Muscle of leg (tissue), 16 donors: ENCODE results near the gene SRP14. TPM values are rescaled to one million over a fixed set of nuclear protein-coding genes. Genes with fewer than 3 reads are reported as not detected.

Experiments
- DNase-seq: peaks from one replicate; pipeline ENCODE4 v3.0.0; 2013
- H3K27ac ChIP-seq: one replicate; pipeline ENCODE4 v1.5.1; 2013; ENCODE audit warnings: mild to moderate bottlenecking, low read length, control low read depth
- H3K27me3 ChIP-seq: one replicate; pipeline ENCODE4 v1.6.1; 2013; ENCODE audit warnings: low read length; ENCODE audit not compliant: control insufficient read depth, insufficient read depth
- H3K36me3 ChIP-seq: one replicate; pipeline ENCODE4 v1.6.1; 2013; ENCODE audit warnings: low read length; ENCODE audit not compliant: control insufficient read depth, insufficient read depth
- H3K4me1 ChIP-seq: one replicate; pipeline ENCODE4 v1.6.1; 2013; ENCODE audit warnings: low read length; ENCODE audit not compliant: control insufficient read depth, insufficient read depth
- H3K4me3 ChIP-seq: one replicate; pipeline ENCODE4 v1.5.1; 2013; ENCODE audit warnings: low read length, control low read depth
- H3K9me3 ChIP-seq: replicated peaks from 2 replicates; pipeline ENCODE4 v1.6.1; 2013; ENCODE audit warnings: low read depth, low read length; ENCODE audit not compliant: control insufficient read depth
- WGBS: methylation state at CpG from one replicate; pipeline ENCODE4 v1.1.5; 2013; ENCODE audit warnings: missing lambda C conversion rate; ENCODE audit not compliant: insufficient coverage; 5-methylcytosine and 5-hydroxymethylcytosine counted together
- long read RNA-seq, 11 donors: transcript quantifications; one replicate each; lab custom pipeline, GENCODE V29; 2026
- polyA plus RNA-seq, 8 donors: library from polyadenylated mRNA; unstranded; fragments of 120-200 nt; gene quantifications; one replicate each; pipeline versions ENCODE4 v1.2.1 to v1.2.3, GENCODE V29; 2013; ENCODE audit warnings: inconsistent platforms in 1 of 8, low replicate concordance in 1 of 8; ENCODE audit not compliant: insufficient read length in 8 of 8, insufficient read depth in 1 of 8
- total RNA-seq: library from RNA; stranded (reverse); fragments of 120-200 nt; gene quantifications from one replicate; pipeline ENCODE4 v1.2.4, GENCODE V29; 2013

The SRP14 gene, protein sequence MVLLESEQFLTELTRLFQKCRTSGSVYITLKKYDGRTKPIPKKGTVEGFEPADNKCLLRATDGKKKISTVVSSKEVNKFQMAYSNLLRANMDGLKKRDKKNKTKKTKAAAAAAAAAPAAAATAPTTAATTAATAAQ
- total RNA-seq (148 TPM), polyA plus RNA-seq (100 to 1,000 TPM; 317 to 493 (median 359) TPM)
- long read RNA-seq, donor 1, transcript SRP14-204 (4 exons, 780 nt): minor isoform, 6 of 126 reads
- long read RNA-seq, donor 1, transcript SRP14-201 (5 exons, 1,077 nt): major isoform, 115 of 126 reads
- long read RNA-seq, donor 1, partial matches to known transcripts: 0 of 126 reads
- long read RNA-seq, donor 1, other reads (novel, unspliced or antisense): 5 of 126 reads
- long read RNA-seq, donor 2, transcript SRP14-201 (5 exons, 1,077 nt): major isoform, 23 of 25 reads
- long read RNA-seq, donor 2, partial matches to known transcripts: 0 of 25 reads
- long read RNA-seq, donor 2, other reads (novel, unspliced or antisense): 0 of 25 reads
- long read RNA-seq, donor 3, transcript SRP14-201 (5 exons, 1,077 nt): major isoform, 231 of 274 reads
- long read RNA-seq, donor 3, transcript SRP14-204 (4 exons, 780 nt): minor isoform, 12 of 274 reads
- long read RNA-seq, donor 3, partial matches to known transcripts: 15 of 274 reads
- long read RNA-seq, donor 3, other reads (novel, unspliced or antisense): 14 of 274 reads
- long read RNA-seq, donor 4, transcript SRP14-204 (4 exons, 780 nt): minor isoform, 12 of 217 reads
- long read RNA-seq, donor 4, transcript SRP14-201 (5 exons, 1,077 nt): major isoform, 160 of 217 reads
- long read RNA-seq, donor 4, transcript SRP14-205 (4 exons, 578 nt): minor isoform, 7 of 217 reads
- long read RNA-seq, donor 4, partial matches to known transcripts: 31 of 217 reads
- long read RNA-seq, donor 4, other reads (novel, unspliced or antisense): 7 of 217 reads
- long read RNA-seq, donor 5, transcript SRP14-204 (4 exons, 780 nt): minor isoform, 17 of 641 reads
- long read RNA-seq, donor 5, transcript SRP14-201 (5 exons, 1,077 nt): major isoform, 537 of 641 reads
- long read RNA-seq, donor 5, partial matches to known transcripts: 57 of 641 reads
- long read RNA-seq, donor 5, other reads (novel, unspliced or antisense): 28 of 641 reads
- long read RNA-seq, donor 6, transcript SRP14-201 (5 exons, 1,077 nt): major isoform, 500 of 599 reads
- long read RNA-seq, donor 6, transcript SRP14-204 (4 exons, 780 nt): minor isoform, 25 of 599 reads
- long read RNA-seq, donor 6, transcript SRP14-205 (4 exons, 578 nt): minor isoform, 9 of 599 reads
- long read RNA-seq, donor 6, partial matches to known transcripts: 22 of 599 reads
- long read RNA-seq, donor 6, other reads (novel, unspliced or antisense): 43 of 599 reads
- long read RNA-seq, donor 7, transcript SRP14-204 (4 exons, 780 nt): minor isoform, 26 of 497 reads
- long read RNA-seq, donor 7, transcript SRP14-201 (5 exons, 1,077 nt): major isoform, 401 of 497 reads
- long read RNA-seq, donor 7, transcript SRP14-205 (4 exons, 578 nt): minor isoform, 10 of 497 reads
- long read RNA-seq, donor 7, partial matches to known transcripts: 27 of 497 reads
- long read RNA-seq, donor 7, other reads (novel, unspliced or antisense): 33 of 497 reads
- long read RNA-seq, donor 8, transcript SRP14-204 (4 exons, 780 nt): minor isoform, 18 of 427 reads
- long read RNA-seq, donor 8, transcript SRP14-201 (5 exons, 1,077 nt): major isoform, 338 of 427 reads
- long read RNA-seq, donor 8, partial matches to known transcripts: 51 of 427 reads
- long read RNA-seq, donor 8, other reads (novel, unspliced or antisense): 19 of 427 reads
- long read RNA-seq, donor 9, transcript SRP14-201 (5 exons, 1,077 nt): major isoform, 249 of 307 reads
- long read RNA-seq, donor 9, transcript SRP14-204 (4 exons, 780 nt): minor isoform, 22 of 307 reads
- long read RNA-seq, donor 9, partial matches to known transcripts: 7 of 307 reads
- long read RNA-seq, donor 9, other reads (novel, unspliced or antisense): 26 of 307 reads
- long read RNA-seq, donor 10, transcript SRP14-201 (5 exons, 1,077 nt): major isoform, 334 of 435 reads
- long read RNA-seq, donor 10, transcript SRP14-204 (4 exons, 780 nt): minor isoform, 30 of 435 reads
- long read RNA-seq, donor 10, partial matches to known transcripts: 22 of 435 reads
- long read RNA-seq, donor 10, other reads (novel, unspliced or antisense): 43 of 435 reads
- long read RNA-seq, donor 11, transcript SRP14-201 (5 exons, 1,077 nt): major isoform, 293 of 355 reads
- long read RNA-seq, donor 11, transcript SRP14-204 (4 exons, 780 nt): minor isoform, 17 of 355 reads
- long read RNA-seq, donor 11, partial matches to known transcripts: 10 of 355 reads
- long read RNA-seq, donor 11, other reads (novel, unspliced or antisense): 31 of 355 reads

DNA sequence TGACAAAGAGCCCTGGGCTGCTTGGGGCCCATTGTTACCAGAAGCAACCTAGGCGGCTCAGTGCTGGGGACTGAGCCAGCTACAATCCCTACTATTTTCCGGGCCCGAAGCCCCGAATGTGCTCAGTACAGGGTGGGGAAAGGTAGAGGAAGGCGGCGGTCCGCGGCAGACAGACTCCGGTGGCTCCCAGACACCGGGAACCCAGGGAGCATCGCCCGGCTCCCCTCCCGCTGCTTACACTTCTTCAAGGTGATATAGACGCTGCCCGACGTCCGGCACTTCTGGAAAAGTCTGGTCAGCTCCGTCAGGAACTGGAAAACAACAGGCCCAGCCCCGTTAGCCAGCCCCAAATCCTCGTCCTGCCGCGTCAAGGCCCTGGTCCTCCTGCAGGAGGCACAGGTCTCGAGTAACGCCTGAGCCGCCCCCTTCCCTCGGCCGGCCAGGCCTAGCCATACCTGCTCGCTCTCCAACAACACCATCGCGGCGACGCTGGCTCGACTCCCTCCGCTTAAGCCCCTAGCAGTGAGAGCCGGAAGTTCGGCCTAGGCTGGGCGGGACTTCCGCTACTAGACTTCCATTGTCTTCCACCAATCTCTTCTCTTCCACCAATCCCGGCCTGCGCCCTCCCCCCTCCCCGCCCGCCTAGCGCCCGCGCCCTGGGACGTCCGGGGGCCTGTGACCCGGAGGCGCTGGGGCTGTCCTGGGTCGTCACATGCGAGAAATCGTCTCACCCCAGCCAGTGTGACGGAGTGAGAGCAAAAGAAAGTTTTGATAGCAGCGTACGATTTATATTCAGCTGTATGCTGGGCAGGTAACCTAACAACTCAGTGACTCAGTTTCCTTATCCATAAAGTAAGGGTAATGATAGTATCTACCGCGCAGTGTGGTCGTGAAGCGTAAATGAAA, at the start of gene SRP14:
Gene SRP14 (minus strand): TSS at position 544 of the 906 bp plus-strand sequence. CDS start 65 bp downstream, at position 479.
- Histone ChIP-seq H3K4me3 (peak within 1 kb of the TSS; percentile 96), H3K9me3 (no peaks in the 10 kb centered on the region), H3K36me3 (peaks cover 26% of the 10 kb centered on the region), H3K27me3 (no peaks in the 10 kb centered on the region), H3K4me1 (peaks cover 10% of the 10 kb centered on the region), H3K27ac (peak within 1 kb of the TSS; percentile 98)
- DNase-seq: peak; percentile 98
- WGBS: under 1% methylated on average over 40 of the region's 59 CpGs

DNA sequence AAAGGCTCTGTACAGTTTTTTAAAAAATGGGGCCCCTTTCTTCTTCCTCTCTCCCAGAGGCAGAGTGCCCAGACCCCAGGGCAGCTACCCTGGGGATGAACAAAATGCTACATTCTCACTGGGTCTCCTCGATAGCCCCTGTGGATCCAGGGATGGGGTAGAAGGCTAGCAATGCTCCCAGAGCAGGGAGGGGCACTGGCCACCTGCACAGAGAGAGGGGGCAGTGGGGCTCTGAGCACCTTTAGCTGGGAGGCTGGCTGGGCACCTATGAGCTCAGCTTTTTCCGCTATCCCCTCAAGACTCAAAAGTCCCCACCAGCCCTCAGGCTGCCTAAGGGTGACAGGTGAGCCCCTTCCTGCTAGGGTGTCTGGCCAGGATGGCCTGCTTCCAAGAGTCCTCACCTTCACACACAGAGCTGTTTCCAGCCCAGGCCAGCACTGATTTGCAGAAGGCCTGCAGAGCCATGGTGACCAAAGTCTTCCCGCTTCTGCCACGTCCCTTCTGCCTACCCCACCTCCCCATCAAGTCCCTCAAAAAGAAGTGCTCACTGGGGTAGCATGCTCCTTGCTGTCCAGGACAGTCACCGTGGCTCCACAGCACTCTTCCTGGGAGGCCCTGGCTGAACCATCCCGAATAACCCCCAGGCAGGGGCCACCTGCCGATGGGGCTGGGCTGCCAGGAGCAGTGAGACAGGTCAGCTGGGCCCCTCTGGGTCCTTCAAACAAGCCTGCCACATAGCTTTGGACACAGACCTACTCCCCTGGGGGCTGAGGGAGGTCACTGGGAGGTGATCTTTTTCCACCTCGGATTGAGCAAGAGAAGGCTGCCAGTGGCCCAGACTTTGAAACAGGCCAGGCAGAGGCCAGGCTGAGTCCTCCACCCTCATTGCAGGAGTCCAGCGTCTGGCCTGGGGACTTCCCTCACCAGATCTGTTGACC, 49.3 kb upstream of the SRP14 start:
- Histone ChIP-seq H3K36me3 (peaks cover 8% of the 10 kb centered on the region), H3K4me1 (peaks cover 64% of the 10 kb centered on the region), H3K9me3 (no peaks in the 10 kb centered on the region), H3K27me3 (peaks cover 8% of the 10 kb centered on the region), H3K4me3 (no peak overlapping the region), H3K27ac (no peak overlapping the region)
- whole genome bisulfite sequencing: 50% methylated on average over 5 of the region's 9 CpGs
- DNase-seq: no peak

DNA sequence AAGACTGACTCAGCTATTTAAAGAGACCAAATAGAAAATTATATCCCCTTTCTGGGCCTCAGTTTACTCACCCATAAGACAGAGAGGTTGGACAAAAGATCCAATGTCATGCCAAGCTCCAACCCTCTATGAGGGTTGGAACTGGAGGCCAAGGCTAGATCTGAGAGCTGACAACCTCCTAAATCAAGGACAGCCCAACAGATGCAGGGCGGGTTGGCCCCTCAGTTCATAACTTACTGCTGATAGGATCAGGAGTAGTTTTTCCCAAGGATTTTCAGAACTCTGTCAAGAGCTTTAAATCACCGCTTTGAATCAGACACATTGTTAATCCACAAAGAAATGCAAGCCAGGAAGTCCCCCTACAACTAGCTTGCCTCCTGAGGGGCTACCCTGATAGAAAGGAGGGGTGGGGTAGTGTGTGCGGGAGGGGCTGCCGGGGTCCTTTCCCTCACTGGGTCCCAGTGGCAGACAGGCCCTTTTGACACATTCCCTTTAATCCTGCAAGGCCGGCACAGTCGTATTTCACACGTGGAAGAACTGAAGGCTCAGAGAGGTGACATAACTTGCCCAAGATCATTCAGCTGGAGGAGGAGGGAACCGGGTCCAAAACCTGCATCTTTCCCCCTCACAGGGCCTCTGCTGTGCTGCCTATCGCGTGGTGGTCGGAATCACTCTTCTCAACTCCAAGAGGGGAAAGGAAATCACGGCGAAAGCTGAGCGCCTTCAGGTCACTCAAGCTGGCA, 48.3 kb upstream of the SRP14 start:
- H3K9me3 ChIP-seq: no peaks in the 10 kb centered on the region
- 44% methylated on average over 6 of the region's 14 CpGs for WGBS
- H3K36me3 ChIP-seq: peaks cover 8% of the 10 kb centered on the region
- peak; percentile 28 for DNase-seq
- no peak overlapping the region for H3K4me3 ChIP-seq
- H3K27ac ChIP-seq: no peak overlapping the region
- H3K4me1 ChIP-seq: peaks cover 60% of the 10 kb centered on the region
- peaks cover 8% of the 10 kb centered on the region for H3K27me3 ChIP-seq

DNA sequence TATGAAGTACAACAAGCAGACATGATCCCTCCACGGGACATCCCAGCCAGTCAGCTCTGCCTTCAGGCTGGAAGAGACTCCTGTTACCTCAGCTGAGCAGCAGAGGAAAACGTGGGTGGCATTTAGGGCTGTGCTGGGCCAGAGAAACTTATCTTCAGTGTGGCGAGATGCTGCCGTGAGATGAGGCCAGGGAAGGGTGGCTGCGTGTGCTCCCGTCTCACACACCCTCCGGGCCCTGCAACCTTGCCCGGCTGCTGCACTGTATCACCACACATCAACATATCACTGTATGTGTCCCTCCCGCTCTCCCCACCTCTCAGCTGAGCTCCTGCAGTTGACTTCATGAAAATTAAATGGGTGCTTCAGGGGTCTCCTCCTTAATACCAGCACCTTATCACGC, 46.3 kb upstream of the SRP14 start:
- Histone ChIP-seq H3K4me1 (peaks cover 55% of the 10 kb centered on the region), H3K27me3 (peaks cover 8% of the 10 kb centered on the region), H3K27ac (no peak overlapping the region), H3K36me3 (peaks cover 5% of the 10 kb centered on the region), H3K4me3 (no peak overlapping the region), H3K9me3 (no peaks in the 10 kb centered on the region)
- DNase-seq: no peak
- 59% methylated on average over 2 of the region's 10 CpGs for WGBS

DNA sequence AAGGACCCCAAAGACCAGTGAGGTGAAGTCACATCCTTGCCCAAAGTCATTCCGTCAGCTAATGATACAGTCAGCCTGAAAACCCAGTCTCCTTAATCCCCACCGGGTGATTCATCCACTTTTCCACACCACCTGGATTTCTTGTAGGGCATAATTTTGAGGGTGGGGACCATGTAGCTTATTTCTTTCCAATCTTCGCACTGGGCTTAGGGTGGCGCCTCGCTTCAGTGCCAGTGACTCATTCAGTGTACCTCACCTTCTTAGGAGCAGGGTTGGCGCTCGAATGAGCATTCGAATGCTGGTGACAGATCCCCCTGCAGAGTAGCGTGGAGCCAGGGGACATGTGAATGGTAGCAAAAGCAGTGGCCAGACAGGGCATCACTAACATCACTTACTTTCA, 45.7 kb upstream of the SRP14 start:
- H3K27me3 ChIP-seq: peaks cover 8% of the 10 kb centered on the region
- no peak for DNase-seq
- 100% methylated on average over 1 of the region's 9 CpGs for WGBS
- H3K36me3 ChIP-seq: peaks cover under 1% of the 10 kb centered on the region
- no peak overlapping the region for H3K27ac ChIP-seq
- H3K4me1 ChIP-seq: peaks cover 49% of the 10 kb centered on the region
- no peak overlapping the region for H3K4me3 ChIP-seq
- no peaks in the 10 kb centered on the region for H3K9me3 ChIP-seq

DNA sequence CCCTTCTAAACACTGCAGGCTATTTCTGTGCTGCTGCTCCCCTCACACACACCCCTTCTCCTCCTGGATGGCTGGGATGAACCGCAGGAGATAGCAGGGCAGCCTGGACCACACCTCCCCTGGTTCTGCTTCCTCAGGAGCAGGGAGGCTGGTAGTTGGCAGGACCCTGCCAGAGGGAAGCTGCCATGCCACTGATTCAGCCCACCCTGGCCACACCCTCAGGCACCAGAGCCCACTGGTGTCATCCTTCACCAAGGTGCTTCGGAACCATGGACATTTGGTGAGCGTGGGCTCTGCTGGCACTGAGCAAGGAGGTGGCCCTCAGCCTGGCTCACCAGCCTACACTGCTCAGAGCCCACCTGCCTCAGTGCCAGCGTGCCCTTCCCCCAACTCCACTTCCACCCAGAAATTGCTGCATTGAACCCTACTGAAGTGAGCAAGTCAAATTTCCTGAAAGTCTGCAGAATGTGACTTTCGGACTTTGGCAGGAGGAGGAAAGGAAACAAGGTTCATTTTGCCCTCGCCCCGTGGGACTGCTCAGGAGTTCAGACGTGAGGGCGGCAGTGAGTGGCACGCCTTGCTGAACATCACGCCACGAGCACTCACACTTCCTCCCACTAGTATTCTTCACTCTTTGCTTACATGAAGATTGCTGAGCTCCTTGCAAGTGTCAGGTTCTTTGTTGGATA, 43.4 kb upstream of the SRP14 start:
- Histone ChIP-seq H3K9me3 (no peaks in the 10 kb centered on the region), H3K27ac (peak overlapping the region; percentile 56), H3K27me3 (peaks cover 3% of the 10 kb centered on the region), H3K4me1 (peaks cover 30% of the 10 kb centered on the region), H3K4me3 (no peak overlapping the region), H3K36me3 (no peaks in the 10 kb centered on the region)
- WGBS: 64% methylated on average over 5 of the region's 12 CpGs
- DNase-seq: no peak
